Sciatic nerve (tissue), 2 donors: ENCODE measurements around the gene CD34. TPM values are rescaled to one million over a fixed set of nuclear protein-coding genes. Genes with fewer than 3 reads are reported as not detected.

Source experiments
- ATAC-seq: fragments of 200-7000 bp; cut with Tn5 transposase; one replicate; pipeline ENCODE4 v1.9.1; 2020; ENCODE audit warnings: mild to moderate bottlenecking, moderate library complexity
- DNase-seq: peaks from one replicate; pipeline ENCODE4 v3.0.0-alpha.2; 2020; ENCODE audit warnings: low spot score
- intact Hi-C: fragments of 100-400 bp; cut with DNase I; formaldehyde crosslinking; loops from one replicate; pipeline ENCODE4 v1.14.2; 2022
- total RNA-seq: library from RNA; stranded (reverse); fragmentation: NEBNext Ultra II Directional; extraction: Animal tissue kit (Norgen Biotek cat#: 25700); gene quantifications from one replicate; pipeline ENCODE4 v1.2.1, GENCODE V29; 2021
- donor health status: DM: no; HTN: no; CAD: no.
- donor health status: DM: no; HTN: no; CAD: no.

CD34 gene
- total RNA-seq, 1 donor from 2014 or later: 103 TPM

- ATAC-seq (peak; percentile 62), DNase-seq (no peak)
- intact Hi-C loops: no loop called here
Measured at GRCh38 chr1:207903053-207903452, 7.9 kb downstream of the CD34 start.

GRCh38 chr1:207902566-207902965, 8.4 kb downstream of the CD34 start:
- intact Hi-C loops: no loop called here
- ATAC-seq: peak; percentile 58
- DNase-seq: no peak

GRCh38 chr1:207901041-207901653, 9.8 kb downstream of the CD34 start:
- no peak for DNase-seq
- intact Hi-C loops: no loop called here
- ATAC-seq: no peak

GRCh38 chr1:207898836-207899235, 12.1 kb downstream of the CD34 start:
- no peak for ATAC-seq
- intact Hi-C loops: no loop called here
- no peak for DNase-seq

- ATAC-seq: peak; percentile 17
- intact Hi-C loops: no loop called here
- DNase-seq: no peak
Measured at GRCh38 chr1:207898260-207898659, 12.7 kb downstream of the CD34 start.

GRCh38 chr1:207897188-207897587, 13.7 kb downstream of the CD34 start:
- DNase-seq (no peak), ATAC-seq (peak; percentile 67)
- intact Hi-C loops: no loop called here

GRCh38 chr1:207896547-207896946, 14.4 kb downstream of the CD34 start:
- intact Hi-C loops: no loop called here

GRCh38 chr1:207894704-207895103, 16.2 kb downstream of the CD34 start:
- DNase-seq (no peak), ATAC-seq (no peak)
- intact Hi-C loops: no loop called here

More at GRCh38 chr1:207896547-207896946, 14.4 kb downstream of the CD34 start:
- DNase-seq (no peak), ATAC-seq (no peak)

- intact Hi-C loops: no loop called here
- DNase-seq (no peak), ATAC-seq (no peak)
Measured at GRCh38 chr1:207893737-207894582, 17.0 kb downstream of the CD34 start.

GRCh38 chr1:207892764-207893163, 18.2 kb downstream of the CD34 start:
- no peak for DNase-seq
- intact Hi-C loops: no loop called here
- ATAC-seq: no peak

GRCh38 chr1:207891148-207891547, 19.8 kb downstream of the CD34 start:
- DNase-seq: no peak
- intact Hi-C loops: no loop called here
- ATAC-seq: no peak

- DNase-seq (peak; percentile 85), ATAC-seq (peak; percentile 92)
- intact Hi-C loops: no loop called here
Measured at GRCh38 chr1:207890136-207890738, 20.7 kb downstream of the CD34 start.

- intact Hi-C loops: loop anchor here (5.0 kb wide), 1 partner anchor 74 kb away; no protein-coding TSS in a partner anchor
- ATAC-seq (peak; percentile 52), DNase-seq (no peak)
Measured at GRCh38 chr1:207888652-207889051, 22.3 kb downstream of the CD34 start.

- intact Hi-C loops: loop anchor here (5.0 kb wide), 1 partner anchor 75 kb away; no protein-coding TSS in a partner anchor
- DNase-seq (no peak), ATAC-seq (no peak)
Measured at GRCh38 chr1:207887542-207888201, 23.3 kb downstream of the CD34 start.

- DNase-seq (no peak), ATAC-seq (no peak)
- intact Hi-C loops: loop anchor here (5.0 kb wide), 1 partner anchor 76 kb away; no protein-coding TSS in a partner anchor
Measured at GRCh38 chr1:207886227-207886626, 24.7 kb downstream of the CD34 start.

- ATAC-seq (peak; percentile 92), DNase-seq (peak; percentile 92)
- intact Hi-C loops: loop anchor here (5.0 kb wide), 1 partner anchor 77 kb away; no protein-coding TSS in a partner anchor
Measured at GRCh38 chr1:207885129-207886032, 25.5 kb downstream of the CD34 start.

GRCh38 chr1:207884266-207885029, 26.5 kb downstream of the CD34 start:
- ATAC-seq: peak; percentile 2
- DNase-seq: no peak
- intact Hi-C loops: loop anchor here (5.0 kb wide), 1 partner anchor 78 kb away; no protein-coding TSS in a partner anchor
